HG03039 (cell line): Measurements from ENCODE around the gene GPT2.

Experiments used
- ATAC-seq: cut with Tn5 transposase; IDR thresholded peaks from one replicate; pipeline ENCODE4 v1.9.1; 2021; ENCODE audit warnings: mild to moderate bottlenecking, moderate library complexity; ENCODE audit not compliant: unreplicated experiment

The GPT2 gene

DNA sequence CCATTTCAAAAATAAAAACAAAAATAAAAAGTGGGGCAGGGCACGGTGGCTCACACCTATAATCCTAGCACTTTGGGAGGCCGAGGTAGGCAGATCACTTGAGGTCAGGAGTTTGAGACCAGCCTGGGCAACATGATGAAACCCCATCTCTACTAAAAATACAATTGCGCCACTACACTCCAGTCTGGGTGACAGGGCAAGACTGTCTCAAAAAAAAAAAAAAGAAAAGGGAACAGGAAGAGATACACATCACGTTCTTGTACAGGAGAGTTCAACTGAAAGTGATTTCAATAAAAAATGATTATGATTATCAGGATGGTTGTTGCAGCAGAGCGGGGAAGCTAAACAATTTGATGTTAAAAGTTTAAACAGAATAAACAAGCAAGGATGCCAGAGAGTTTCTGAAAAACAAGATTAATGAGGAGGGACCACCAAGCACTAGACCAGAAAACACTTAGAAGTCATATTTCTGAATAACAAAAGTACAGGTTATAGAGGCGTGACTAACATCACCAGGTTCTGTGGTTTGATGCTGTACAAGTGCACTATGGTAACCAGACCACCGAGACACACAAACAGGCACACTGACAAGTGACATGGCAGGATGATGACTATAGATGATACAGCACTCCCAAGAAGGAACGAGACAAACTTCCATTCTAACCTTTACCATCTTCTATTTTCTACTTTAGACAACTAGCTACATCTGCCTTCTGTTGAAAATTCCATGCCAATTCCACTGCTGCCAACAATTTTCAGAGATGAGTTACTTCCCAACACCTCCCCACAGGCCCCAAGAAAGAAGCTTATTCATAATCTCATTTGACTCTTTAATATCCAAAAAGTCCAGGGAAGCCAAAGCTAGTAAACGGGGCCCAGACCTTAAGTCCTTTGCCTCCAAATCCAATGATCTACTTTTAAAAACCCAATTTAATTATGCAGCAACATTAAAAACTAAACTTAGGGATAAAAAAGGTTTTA is 77.5 kb downstream of the GPT2 start:
- no peak for ATAC-seq

DNA sequence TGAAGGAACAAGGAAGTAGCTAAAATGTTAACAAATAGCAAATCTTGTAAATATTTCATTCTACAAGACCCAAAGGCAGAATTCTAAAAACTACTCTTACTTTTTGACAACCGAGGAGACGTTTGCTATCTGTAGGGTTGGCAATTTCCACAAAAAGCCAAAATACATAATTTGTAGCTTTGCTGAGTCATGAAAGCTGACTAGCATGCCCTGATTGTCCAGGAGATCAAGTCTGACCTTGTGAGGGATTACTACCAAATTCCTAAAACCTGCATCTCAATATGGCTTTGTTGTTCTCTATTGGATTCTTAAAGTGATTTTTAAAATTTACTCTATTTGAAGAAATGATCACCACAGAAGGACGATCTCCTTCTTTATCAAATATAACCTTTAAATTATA is 78.5 kb downstream of the GPT2 start:
- ATAC-seq = no peak

DNA sequence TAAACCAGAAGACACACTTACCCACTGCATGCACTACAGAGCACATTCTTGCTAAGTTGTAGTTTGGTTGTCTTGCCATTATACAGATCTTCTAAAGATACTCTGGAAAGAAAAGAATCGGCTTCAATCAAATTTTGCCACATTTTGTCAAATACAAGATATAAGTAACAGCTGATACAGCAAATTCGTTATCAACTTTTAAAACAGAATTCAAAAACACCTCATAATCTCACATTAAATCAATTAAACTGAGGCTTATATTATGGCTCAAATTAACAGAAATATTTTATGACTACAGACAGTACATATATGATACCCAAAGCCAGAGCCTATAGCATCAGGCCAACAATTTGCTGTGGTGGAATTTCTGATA is 83.9 kb downstream of the GPT2 start:
- no peak for ATAC-seq

DNA sequence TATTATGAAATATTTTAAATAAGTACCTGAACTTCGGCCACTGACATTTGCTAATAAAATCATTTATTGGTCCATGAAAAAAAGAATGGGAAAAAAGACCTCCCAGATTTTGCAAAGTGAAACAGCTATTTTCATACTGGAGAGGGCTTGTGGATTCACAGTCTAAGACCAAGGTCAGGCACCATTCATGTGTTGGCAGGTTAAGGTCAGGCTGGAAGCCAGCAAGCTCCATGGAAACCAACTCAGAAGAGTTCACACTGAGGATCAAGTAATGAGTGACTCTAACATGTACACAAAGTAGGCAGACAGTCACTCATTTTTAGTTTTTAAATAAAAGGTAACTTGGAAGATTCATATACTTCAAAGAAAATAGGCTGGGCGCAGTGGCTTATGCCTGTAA is 85.9 kb downstream of the GPT2 start:
- no peak for ATAC-seq

DNA sequence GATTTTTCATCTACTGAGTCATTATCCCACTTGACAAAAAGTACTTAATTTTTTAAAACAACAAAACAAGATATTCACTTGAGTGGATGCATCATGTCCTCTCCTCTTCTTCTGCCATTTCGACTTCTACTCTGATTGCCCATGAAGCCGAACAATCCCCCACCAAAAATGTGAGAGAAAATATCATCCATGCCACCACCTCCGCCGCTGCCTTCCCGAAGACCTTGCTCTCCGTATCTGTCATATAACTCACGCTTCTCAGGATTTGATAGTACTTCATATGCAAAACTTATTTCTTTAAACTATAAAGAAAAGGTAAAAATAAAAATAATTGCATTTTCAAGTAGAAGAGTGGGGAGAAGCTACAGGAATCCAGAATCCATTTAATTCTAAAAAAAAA is 87.1 kb downstream of the GPT2 start:
- no peak for ATAC-seq

DNA sequence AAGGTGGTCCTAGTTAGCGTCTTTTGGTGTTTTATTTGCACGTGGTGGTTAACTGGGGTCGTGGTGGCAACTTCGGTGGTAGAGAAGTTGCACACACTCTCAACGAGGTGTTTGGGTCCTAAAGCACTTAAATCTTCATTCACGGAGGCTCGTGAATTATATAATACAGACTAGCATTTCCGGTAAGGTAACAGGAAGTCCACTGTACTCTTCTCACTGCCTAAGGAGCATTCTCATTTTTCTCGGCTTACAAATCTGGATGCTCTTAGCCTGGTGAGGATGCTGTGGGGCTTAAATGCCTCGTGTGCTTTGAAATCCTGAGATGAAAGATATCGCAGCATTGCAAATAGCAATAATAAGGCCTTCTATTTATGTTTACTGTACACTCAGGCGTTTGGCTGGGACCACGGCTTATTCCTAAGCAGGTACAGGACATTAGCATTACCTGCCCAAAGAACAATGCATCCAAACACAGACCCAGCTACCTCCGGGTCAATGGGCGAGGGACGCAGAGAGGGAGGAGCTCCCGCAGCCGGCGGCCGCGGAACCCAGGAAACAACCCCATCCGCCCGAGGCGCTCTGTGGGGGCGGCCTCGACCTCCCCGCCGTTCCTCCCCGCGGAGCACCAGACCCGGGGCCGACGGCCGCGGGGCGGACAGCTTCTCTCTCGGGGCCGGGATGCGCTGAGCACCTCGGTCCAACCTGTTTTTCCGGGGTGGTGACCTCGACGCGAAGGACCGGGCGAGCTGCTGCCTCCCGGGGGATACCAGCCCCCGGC is 88.5 kb downstream of the GPT2 start:
- peak; percentile 36 for ATAC-seq

DNA sequence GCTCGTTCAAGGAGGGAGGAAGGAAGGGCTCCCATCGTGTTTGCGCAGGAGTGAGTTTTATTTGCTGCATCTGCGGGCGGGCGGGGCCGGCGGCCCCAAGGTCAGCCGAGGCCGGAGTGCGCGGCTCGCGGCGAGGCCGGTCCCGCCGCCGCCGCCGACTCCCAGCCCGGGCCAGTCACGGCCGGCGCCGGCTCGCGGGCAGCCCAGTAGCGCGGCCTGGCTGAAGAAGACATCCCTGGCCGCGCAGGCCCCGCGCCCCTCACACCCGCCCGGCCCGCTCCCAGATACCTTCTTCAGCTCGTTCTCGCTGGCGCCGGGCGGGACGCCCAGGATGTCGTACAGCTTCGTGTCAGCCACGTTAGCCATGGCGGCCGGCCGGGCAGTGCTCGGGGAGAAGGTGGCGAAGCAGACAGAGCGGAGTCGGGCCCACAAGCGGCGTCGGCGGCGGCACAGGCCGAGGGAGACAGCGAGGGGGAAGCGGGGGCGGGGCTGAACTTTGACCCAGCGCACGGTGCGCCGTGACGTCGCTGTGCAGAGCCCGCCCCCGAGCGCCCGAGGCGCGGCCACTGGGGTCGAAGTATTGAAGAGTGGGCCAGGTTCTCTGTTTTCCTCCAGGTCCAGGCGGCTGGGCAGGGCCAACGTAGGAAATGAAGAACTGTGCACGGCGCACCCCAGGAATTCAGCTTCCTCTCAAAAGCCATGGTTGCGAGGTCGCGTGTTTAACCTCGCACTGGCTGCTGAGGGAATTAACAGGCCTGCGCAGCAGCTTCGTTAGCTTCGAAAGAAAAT is 89.2 kb downstream of the GPT2 start, which contains the start of gene DNAJA2:
Gene DNAJA2 (minus strand): TSS at position 468 of the 789 bp plus-strand sequence. CDS start 102 bp downstream, at position 366.
- peak; percentile 82 for ATAC-seq

DNA sequence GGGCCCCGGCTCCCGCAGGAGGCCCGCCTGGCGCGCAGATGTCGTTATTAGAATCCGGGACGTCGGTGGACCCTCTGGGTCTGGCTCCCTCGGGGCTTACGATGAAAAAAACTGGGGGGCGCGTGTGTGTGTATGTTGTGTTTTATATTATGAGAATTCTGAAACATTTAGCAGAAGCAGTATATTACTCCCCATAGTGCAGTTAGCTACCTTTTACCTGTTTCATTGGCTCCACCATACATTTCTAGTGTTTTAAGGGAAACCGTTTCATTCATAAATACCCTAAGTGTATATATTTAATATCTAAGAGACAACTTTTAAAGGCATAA is 89.8 kb downstream of the GPT2 start:
- no peak for ATAC-seq

DNA sequence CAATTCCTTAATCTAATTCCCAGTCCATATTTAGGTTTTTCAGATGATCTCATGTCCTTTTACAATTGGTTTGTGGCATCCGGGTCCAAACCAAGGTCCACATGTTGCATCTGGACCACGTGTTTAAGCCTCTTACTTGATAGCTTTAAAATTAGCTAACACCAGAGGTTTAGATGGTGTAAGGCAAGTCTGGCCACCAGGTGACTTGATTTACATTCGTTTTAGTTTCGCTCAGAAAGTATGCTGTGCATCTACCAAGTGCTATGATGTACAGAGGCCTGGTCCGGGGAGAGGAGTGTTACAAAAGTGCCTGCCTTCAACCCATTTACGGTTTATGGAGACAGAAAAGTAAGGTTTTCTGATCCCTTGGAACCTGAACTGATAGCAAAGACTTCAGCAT is 90.2 kb downstream of the GPT2 start:
- ATAC-seq = no peak

DNA sequence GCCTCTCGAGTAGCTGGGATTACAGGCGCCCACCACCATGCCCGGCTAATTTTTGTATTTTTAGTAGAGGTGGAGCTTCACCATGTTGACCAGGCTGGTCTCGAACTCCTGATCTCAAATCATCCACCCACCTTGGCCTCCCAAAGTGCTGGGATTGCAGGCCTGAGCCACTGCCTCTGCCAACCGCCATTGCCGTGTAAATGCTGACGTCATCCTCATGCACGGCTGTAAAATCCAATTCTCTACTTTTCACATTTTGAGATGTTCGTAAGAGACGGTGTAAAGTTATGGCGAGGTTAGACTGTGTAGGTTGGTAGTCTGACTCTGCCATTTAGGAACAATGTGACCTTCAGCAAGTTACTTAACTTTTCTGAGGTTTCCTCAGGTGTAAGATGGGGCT is 91.0 kb downstream of the GPT2 start:
- no peak for ATAC-seq

DNA sequence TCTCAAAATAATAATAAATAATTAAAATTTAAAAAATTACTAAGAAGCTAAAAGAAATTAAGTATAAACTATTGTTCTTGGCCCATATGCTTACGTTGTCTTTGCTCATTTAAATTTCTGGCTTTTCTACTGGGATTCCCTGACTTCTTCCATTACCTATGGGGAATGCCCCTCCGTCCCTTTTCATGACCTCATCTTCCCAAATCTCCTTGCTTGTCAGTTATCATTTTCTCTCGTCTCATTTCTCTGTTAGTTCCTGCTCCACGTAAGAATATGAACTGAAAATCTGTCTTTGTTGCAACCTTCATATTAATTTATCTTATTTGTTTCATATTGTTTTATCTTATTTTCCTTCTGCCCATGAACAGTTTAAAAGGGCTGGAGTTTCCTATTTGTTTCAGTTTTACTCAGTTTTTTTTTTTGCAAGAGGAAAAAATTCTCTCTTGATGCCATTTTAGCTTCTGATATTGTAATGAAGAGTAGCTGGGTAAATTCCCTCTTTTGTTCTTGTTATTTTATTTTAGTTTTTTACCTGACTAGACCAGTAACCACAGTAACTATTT is 91.8 kb downstream of the GPT2 start:
- no peak for ATAC-seq

DNA sequence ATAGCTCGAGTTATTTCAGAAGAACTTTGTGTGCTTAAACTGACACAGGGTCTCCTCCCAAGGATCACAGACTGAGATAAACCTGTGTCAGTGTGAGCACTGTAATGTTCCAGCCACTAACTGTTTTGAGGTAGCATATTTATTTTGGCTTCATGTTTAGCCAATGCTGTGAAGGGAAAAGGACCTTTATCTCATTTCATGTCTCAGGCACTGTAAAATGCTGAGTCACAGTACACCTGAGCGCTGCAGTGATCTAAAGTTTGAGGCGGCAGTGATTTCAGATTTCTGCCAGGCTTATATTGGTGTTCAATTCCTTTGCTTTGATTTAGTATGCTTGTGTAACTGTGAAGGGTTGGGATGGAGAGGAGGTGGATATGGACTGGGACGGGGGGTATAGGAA is 92.4 kb downstream of the GPT2 start:
- ATAC-seq = no peak
